ENCODE data around the gene SSUH2.
"Not testable (repeated sequence)": the region's sequence is repeated elsewhere in the genome, so short reads cannot be mapped to it uniquely, and the experiment has no call there.

The SSUH2 gene

GRCh38 chr3:8659242-8659641, 14.6 kb upstream of the SSUH2 start:
- no peak for DNase-seq (ENCODE audit: low read depth in 3 of 3)

GRCh38 chr3:8658306-8659212, 14.0 kb upstream of the SSUH2 start:
- no peak for DNase-seq (ENCODE audit: low read depth in 3 of 3)

- DNase-seq (ENCODE audit: low read depth in 3 of 3) = no peak
These were observed 13.3 kb upstream of the SSUH2 start for GRCh38 chr3:8657804-8658305.

GRCh38 chr3:8656240-8656639, 11.6 kb upstream of the SSUH2 start:
- DNase-seq (ENCODE audit: low read depth in 3 of 3) = no peak

- DNase-seq (ENCODE audit: low read depth in 3 of 3) = no peak
These were observed 10.8 kb upstream of the SSUH2 start for GRCh38 chr3:8655387-8655835.

GRCh38 chr3:8654572-8655329, 10.2 kb upstream of the SSUH2 start:
- DNase-seq (ENCODE audit: low read depth in 3 of 3) = not testable (repeated sequence)

- no peak for DNase-seq (ENCODE audit: low read depth in 3 of 3)
These were observed 9.3 kb upstream of the SSUH2 start for GRCh38 chr3:8653800-8654408.

GRCh38 chr3:8652324-8652987, 7.9 kb upstream of the SSUH2 start:
- no peak for DNase-seq (ENCODE audit: low read depth in 3 of 3)

- DNase-seq (ENCODE audit: low read depth in 3 of 3) = no peak
These were observed 7.1 kb upstream of the SSUH2 start for GRCh38 chr3:8651418-8652323.

GRCh38 chr3:8650583-8651416, 6.2 kb upstream of the SSUH2 start:
- DNase-seq (ENCODE audit: low read depth in 3 of 3) = no peak

- no peak for DNase-seq (ENCODE audit: low read depth in 3 of 3)
These were observed 5.2 kb upstream of the SSUH2 start for GRCh38 chr3:8649757-8650156.

GRCh38 chr3:8648909-8649741, 4.5 kb upstream of the SSUH2 start:
- no peak for DNase-seq (ENCODE audit: low read depth in 3 of 3)

GRCh38 chr3:8647137-8647985, 2.8 kb upstream of the SSUH2 start:
- DNase-seq (ENCODE audit: low read depth in 3 of 3) = no peak

GRCh38 chr3:8646313-8646938, 1.8 kb upstream of the SSUH2 start:
- DNase-seq (ENCODE audit: low read depth in 3 of 3) = no peak

GRCh38 chr3:8645712-8646111, 1.1 kb upstream of the SSUH2 start:
- DNase-seq (ENCODE audit: low read depth in 3 of 3) = no peak

- no peak for DNase-seq (ENCODE audit: low read depth in 3 of 3)
These were observed 769 bp downstream of the SSUH2 start for GRCh38 chr3:8643693-8644365.

GRCh38 chr3:8642001-8642400, 2.6 kb downstream of the SSUH2 start:
- no peak for DNase-seq (ENCODE audit: low read depth in 3 of 3)

All from stimulated activated CD4-positive, alpha-beta T cell treated with anti-CD3 and anti-CD28 coated beads, TNF-alpha, amount 100 ng/mL, for 24 hours (primary cell).